Measurements from ENCODE around the gene KLKB1. TPM values are rescaled to one million over a fixed set of nuclear protein-coding genes. Genes with fewer than 3 reads are reported as not detected.
"Not testable (repeated sequence)": the region's sequence is repeated elsewhere in the genome, so short reads cannot be mapped to it uniquely, and the experiment has no call there.

The KLKB1 gene
- total RNA-seq, 1 donor from 2014 or later: not detected

DNA sequence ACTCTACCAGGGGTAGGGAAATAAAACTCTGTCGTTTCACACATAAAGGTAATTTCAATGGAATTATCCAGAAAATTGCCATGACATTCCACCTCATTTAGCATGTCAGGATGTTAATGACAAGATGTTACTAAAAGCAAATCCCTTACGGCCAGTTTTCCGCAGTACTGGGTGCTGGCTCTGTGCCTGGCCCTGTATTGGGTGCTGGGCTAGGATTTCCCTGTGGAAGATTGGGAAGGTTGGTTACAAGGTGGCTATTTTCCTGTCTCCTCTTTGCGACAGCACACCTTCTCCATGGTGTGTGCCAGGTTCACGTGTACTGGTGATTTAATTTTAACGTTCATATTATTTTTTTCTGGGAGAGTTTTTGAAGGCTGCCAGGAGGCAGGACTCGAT is 13.1 kb downstream of the KLKB1 start:
- peaks cover 3% of the 10 kb centered on the region for H3K27me3 Mint-ChIP-seq (ENCODE audit: low read depth)
- H3K4me3 Mint-ChIP-seq: no peak overlapping the region
- no peaks in the 10 kb centered on the region for H3K4me1 Mint-ChIP-seq
- peaks cover 6% of the 10 kb centered on the region for H3K9me3 Mint-ChIP-seq
- H3K36me3 Mint-ChIP-seq: no peaks in the 10 kb centered on the region
- H3K27ac Mint-ChIP-seq: no peak overlapping the region
- DNase-seq (ENCODE audit: low spot score in 2 of 2, unreplicated experiment in 2 of 2): no peak
- TF ChIP-seq, protein P1, sequence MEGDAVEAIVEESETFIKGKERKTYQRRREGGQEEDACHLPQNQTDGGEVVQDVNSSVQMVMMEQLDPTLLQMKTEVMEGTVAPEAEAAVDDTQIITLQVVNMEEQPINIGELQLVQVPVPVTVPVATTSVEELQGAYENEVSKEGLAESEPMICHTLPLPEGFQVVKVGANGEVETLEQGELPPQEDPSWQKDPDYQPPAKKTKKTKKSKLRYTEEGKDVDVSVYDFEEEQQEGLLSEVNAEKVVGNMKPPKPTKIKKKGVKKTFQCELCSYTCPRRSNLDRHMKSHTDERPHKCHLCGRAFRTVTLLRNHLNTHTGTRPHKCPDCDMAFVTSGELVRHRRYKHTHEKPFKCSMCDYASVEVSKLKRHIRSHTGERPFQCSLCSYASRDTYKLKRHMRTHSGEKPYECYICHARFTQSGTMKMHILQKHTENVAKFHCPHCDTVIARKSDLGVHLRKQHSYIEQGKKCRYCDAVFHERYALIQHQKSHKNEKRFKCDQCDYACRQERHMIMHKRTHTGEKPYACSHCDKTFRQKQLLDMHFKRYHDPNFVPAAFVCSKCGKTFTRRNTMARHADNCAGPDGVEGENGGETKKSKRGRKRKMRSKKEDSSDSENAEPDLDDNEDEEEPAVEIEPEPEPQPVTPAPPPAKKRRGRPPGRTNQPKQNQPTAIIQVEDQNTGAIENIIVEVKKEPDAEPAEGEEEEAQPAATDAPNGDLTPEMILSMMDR (IDR thresholded peaks at IDR 0.05; ENCODE audit: unreplicated experiment): no peak

DNA sequence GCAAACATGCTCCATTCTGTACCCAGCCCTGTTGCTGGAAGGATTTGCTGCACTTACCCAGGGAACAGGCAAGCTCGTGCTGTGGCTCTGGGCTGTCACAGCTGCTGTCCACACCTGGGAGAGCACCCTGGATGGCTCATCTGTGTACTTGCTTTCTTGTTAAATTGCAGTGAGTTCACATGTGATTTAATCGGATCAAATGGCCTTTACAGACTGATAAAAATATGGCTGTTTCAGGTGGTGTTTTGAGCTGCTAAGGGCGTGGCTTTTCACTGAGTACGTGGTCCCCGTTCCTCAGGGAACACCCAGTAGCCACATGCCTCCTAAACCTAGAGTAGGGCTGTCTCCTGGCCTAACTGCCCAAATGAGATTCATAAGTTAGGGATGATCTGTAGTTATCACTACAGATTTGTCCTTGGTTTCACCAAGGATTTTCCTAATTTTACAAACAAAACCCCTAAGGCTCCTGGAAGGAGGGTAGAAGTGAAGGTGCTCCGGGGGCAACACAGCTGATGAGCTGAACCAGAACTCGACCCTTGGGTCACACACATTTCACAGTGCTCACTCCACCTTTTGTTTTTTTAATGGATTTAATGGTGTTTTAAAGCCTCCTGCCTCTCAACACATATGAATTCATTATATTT is 13.7 kb downstream of the KLKB1 start:
- no peak overlapping the region for H3K4me3 Mint-ChIP-seq
- no peaks in the 10 kb centered on the region for H3K36me3 Mint-ChIP-seq
- peaks cover 9% of the 10 kb centered on the region for H3K9me3 Mint-ChIP-seq
- no peak overlapping the region for H3K27ac Mint-ChIP-seq
- H3K4me1 Mint-ChIP-seq: no peaks in the 10 kb centered on the region
- peaks cover 6% of the 10 kb centered on the region for H3K27me3 Mint-ChIP-seq (ENCODE audit: low read depth)
- DNase-seq (ENCODE audit: low spot score in 2 of 2, unreplicated experiment in 2 of 2): no peak
- TF ChIP-seq, protein P1 (IDR thresholded peaks at IDR 0.05; ENCODE audit: unreplicated experiment): no peak

DNA sequence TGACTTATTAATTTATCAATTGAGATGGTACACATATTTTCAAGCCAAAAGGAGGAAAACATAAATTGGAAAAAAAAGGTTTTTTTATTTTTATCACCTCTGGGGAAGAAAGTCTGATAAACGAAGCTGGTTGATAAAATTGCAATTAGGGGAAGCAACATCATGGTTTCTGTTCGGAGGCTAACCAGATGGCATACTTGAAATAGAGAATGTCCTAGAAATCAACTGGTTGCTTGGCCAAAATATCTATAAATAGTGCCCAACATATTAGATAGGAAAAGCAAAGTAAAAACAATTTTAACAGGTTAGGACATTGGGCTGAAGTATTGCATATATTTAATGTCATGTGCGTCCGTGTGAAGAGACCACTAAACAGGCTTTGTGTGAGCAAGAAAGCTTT is 14.3 kb downstream of the KLKB1 start:
- TF ChIP-seq, protein P1 (IDR thresholded peaks at IDR 0.05; ENCODE audit: unreplicated experiment): no peak
- H3K9me3 Mint-ChIP-seq: peaks cover 12% of the 10 kb centered on the region
- H3K4me3 Mint-ChIP-seq: no peak overlapping the region
- H3K27me3 Mint-ChIP-seq (ENCODE audit: low read depth): peaks cover 12% of the 10 kb centered on the region
- H3K4me1 Mint-ChIP-seq: no peaks in the 10 kb centered on the region
- H3K27ac Mint-ChIP-seq: no peak overlapping the region
- no peak for DNase-seq (ENCODE audit: low spot score in 2 of 2, unreplicated experiment in 2 of 2)
- no peaks in the 10 kb centered on the region for H3K36me3 Mint-ChIP-seq

DNA sequence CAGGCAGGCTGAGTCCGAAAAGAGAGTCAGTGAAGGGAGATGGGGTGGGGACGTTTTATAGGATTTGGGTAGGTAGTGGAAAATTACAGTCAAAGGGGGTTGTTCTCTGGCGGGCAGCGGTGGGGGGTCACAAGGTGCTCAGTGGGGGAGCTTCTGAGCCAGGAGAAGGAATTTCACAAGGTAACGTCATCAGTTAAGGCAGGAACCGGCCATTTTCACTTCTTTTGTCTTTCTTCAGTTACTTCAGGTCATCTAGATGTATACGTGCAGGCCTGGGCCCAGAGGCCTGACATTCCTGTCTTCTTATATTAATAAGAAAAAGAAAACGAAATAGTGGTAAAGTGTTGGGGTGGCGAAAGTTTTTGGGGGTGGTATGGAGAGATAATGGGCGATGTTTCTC is 14.7 kb downstream of the KLKB1 start:
- not testable (repeated sequence) for H3K27ac Mint-ChIP-seq; H3K36me3 Mint-ChIP-seq; H3K4me1 Mint-ChIP-seq; H3K4me3 Mint-ChIP-seq; DNase-seq (ENCODE audit: low spot score in 2 of 2, unreplicated experiment in 2 of 2)
- peaks cover 17% of the 10 kb centered on the region for H3K27me3 Mint-ChIP-seq (ENCODE audit: low read depth)
- H3K9me3 Mint-ChIP-seq: peaks cover 12% of the 10 kb centered on the region

DNA sequence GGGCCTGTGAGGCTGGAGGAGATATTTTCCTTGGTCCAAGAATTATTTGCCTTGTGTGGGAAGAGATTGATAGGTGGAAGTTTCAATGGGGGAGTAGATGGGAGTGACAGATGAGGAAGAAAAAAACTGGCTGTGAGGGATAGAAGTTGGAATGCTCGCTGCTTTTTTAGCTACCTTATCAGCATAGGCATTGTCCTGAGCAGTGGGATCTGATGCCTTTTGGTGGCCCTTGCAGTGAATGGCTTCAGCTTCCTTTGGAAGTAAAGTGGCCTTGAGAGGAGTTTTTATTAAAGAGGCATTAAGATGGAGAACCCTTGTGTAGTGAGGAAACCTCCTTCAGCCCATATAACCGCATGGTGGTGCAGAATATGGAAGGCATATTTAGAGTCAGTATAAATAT is 16.0 kb downstream of the KLKB1 start:
- Mint-ChIP-seq H3K36me3 (no peaks in the 10 kb centered on the region), H3K9me3 (peaks cover 11% of the 10 kb centered on the region), H3K4me3 (no peak overlapping the region), H3K27me3 (ENCODE audit: low read depth) (peaks cover 17% of the 10 kb centered on the region), H3K27ac (no peak overlapping the region), H3K4me1 (no peaks in the 10 kb centered on the region)
- TF ChIP-seq, protein P1 (IDR thresholded peaks at IDR 0.05; ENCODE audit: unreplicated experiment): no peak
- DNase-seq (ENCODE audit: low spot score in 2 of 2, unreplicated experiment in 2 of 2): no peak

DNA sequence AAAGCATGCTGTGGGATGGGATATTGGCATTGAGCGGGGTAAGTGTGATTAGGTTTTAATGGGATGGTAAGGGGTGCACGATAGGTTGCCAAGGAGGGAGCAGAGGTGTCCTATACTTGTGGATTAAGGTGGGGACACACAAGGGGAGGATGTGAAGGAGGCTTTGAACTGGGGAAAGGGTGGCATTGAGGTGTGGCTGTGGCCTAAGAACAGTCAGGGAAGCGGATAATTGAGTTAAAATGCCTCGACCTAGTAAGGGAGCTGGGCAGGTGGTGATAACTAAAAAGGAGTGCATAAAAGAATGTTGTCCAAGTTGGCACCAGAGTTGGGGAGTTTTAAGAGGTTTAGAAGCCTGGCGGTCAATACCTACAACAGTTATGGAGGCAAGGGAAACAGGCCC is 17.5 kb downstream of the KLKB1 start:
- Mint-ChIP-seq H3K36me3 (no peaks in the 10 kb centered on the region), H3K27me3 (ENCODE audit: low read depth) (peaks cover 17% of the 10 kb centered on the region), H3K4me3 (no peak overlapping the region), H3K27ac (no peak overlapping the region), H3K9me3 (peaks cover 6% of the 10 kb centered on the region), H3K4me1 (no peaks in the 10 kb centered on the region)
- DNase-seq (ENCODE audit: low spot score in 2 of 2, unreplicated experiment in 2 of 2): no peak
- TF ChIP-seq, protein P1 (IDR thresholded peaks at IDR 0.05; ENCODE audit: unreplicated experiment): no peak

DNA sequence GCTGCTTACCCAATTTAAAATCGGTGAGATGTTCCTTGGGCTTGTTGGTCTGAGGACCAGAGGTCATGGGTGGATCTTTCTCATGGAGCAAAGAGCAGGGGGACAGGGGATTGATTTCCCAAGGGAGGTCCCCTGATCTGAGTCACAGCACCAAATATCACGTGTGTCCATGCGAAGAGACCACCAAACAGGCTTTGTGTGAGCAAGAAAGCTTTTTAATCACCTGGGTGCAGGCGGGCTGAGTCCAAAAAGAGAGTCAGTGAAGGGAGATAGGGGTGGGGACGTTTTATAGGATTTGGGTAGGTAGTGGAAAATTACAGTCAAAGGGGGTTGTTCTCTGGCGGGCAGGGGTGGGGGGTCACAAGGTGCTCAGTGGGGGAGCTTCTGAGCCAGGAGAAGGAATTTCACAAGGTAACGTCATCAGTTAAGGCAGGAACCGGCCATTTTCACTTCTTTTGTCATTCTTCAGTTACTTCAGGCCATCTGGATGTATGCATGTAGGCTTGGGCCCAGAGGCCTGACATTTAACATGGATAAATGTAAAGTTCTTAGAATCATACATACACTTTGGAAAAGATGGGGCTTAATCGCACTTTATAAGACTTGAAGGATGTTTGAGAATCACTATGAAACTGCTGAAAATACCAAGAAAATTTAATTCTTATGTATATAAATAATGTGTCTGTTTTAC is 19.9 kb downstream of the KLKB1 start:
- H3K4me1 Mint-ChIP-seq: not testable (repeated sequence)

More for the DNA sequence above, 19.9 kb downstream of the KLKB1 start:
- H3K36me3 Mint-ChIP-seq; H3K9me3 Mint-ChIP-seq; DNase-seq (ENCODE audit: low spot score in 2 of 2, unreplicated experiment in 2 of 2); H3K27ac Mint-ChIP-seq; H3K4me3 Mint-ChIP-seq: not testable (repeated sequence)
- peaks cover 35% of the 10 kb centered on the region for H3K27me3 Mint-ChIP-seq (ENCODE audit: low read depth)

Measured in mesothelial cell of epicardium (in vitro differentiated cells).